DLD1 (cell line): ENCODE data around the gene L1CAM.

Source experiments
- in situ Hi-C: cut with HindIII; loops from 2 replicates; pipeline ENCODE4 v1.10.0; 2017; ENCODE audit warnings: low sequenced_read_pairs

Gene L1CAM

DNA sequence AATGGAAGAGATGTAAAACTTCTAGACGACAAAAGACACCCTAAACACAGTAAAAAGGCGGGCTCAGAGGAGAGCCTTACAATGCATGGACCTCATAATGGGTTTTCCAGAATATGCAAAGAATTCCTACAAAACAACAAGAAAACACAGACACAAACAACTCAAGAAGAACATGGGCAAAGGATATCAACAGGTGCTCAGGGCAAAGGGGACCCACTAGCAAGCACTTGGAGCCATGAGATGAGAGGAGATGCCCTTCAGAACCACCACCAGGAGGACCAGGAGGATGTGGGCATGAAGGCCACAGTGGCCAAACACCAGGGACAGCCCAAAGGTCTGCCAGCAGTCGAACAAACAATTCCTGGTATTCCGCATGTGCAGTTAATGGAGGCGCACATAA, 72.8 kb downstream of the L1CAM start:
- in situ Hi-C loops = no loop called here

DNA sequence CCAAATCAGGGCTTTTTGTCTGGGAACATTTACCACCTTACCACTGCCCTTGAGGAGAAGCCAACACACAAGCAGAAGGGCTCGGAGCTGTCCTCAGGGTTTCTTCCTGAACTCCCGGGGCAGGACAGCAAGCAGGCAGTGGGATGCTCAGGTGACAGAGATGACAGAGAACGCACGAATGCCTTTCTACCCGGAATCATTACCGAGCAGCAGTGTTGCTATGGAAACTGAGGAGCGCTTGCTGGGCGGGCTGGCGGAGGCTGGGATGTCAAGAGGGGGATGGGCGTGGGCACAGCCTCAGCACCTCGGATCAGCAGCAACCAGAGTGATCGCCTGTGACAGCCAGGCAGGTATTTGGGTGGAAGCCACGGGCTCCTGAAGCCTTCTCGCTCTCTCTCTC, 73.8 kb downstream of the L1CAM start:
- in situ Hi-C loops = no loop called here
